ENCODE data around the gene KSR2. TPM values are rescaled to one million over a fixed set of nuclear protein-coding genes. Genes with fewer than 3 reads are reported as not detected.

KSR2 gene
- total RNA-seq, 2 experiments from 2014 or later: 0.03 to 0.15 TPM

GRCh38 chr12:117485984-117486839, 482.6 kb downstream of the KSR2 start:
- no peak for TF ChIP-seq CTCF (conservative IDR thresholded peaks at IDR 0.05; ENCODE audit: low read length)
- no peak for TF ChIP-seq EZH2phosphoT487 (IDR thresholded peaks at IDR 0.05; ENCODE audit: borderline replicate concordance, low read depth, low read length)
- no TSS peak for BruUV-seq (replicated peaks)
- H3K4me2 ChIP-seq (ENCODE audit: low read length): no peak overlapping the region
- no peak for DNase-seq (ENCODE audit: low spot score)
- POLR2A ChIA-PET: no interaction called here
- H3K9me2 ChIP-seq (ENCODE audit: insufficient read depth, low read length): no peaks in the 10 kb centered on the region
- no peak overlapping the region for H2AFZ ChIP-seq (ENCODE audit: low read length)
- no peaks in the 10 kb centered on the region for H3K4me1 ChIP-seq (ENCODE audit: insufficient read depth, low read length, poor library complexity, severe bottlenecking)
- no peaks in the 10 kb centered on the region for H4K20me1 ChIP-seq (ENCODE audit: insufficient read depth, low read length)
- CTCF ChIA-PET (ENCODE audit: unreplicated experiment): no interaction called here
- intact Hi-C loops (cut with micrococcal nuclease; ENCODE audit: unreplicated experiment): no loop called here
- no peaks in the 10 kb centered on the region for H3K36me3 ChIP-seq (ENCODE audit: insufficient read depth, low read length)
- no peak overlapping the region for H3K27ac ChIP-seq (ENCODE audit: low read depth, low read length, poor library complexity, severe bottlenecking)
- no peaks in the 10 kb centered on the region for H3K79me2 ChIP-seq (ENCODE audit: insufficient read depth, low read depth, low read length)
- H3K9me3 ChIP-seq (ENCODE audit: low read length): no peaks in the 10 kb centered on the region
- H3K4me3 ChIP-seq (ENCODE audit: low read depth, low read length, poor library complexity, severe bottlenecking): no peak overlapping the region

GRCh38 chr12:117484901-117485300, 483.9 kb downstream of the KSR2 start:
- H3K9me3 ChIP-seq (ENCODE audit: low read length): no peaks in the 10 kb centered on the region
- no peak overlapping the region for H3K4me3 ChIP-seq (ENCODE audit: low read depth, low read length, poor library complexity, severe bottlenecking)
- ChIA-PET POLR2A (no interaction called here), CTCF (ENCODE audit: unreplicated experiment) (no interaction called here)
- H3K27ac ChIP-seq (ENCODE audit: low read depth, low read length, poor library complexity, severe bottlenecking): no peak overlapping the region
- H3K9me2 ChIP-seq (ENCODE audit: insufficient read depth, low read length): no peaks in the 10 kb centered on the region
- no peak for DNase-seq (ENCODE audit: low spot score)
- TF ChIP-seq EZH2phosphoT487 (IDR thresholded peaks at IDR 0.05; ENCODE audit: borderline replicate concordance, low read depth, low read length): no peak
- no peak for TF ChIP-seq CTCF (conservative IDR thresholded peaks at IDR 0.05; ENCODE audit: low read length)
- no peaks in the 10 kb centered on the region for H3K79me2 ChIP-seq (ENCODE audit: insufficient read depth, low read depth, low read length)
- no peaks in the 10 kb centered on the region for H4K20me1 ChIP-seq (ENCODE audit: insufficient read depth, low read length)
- intact Hi-C loops (cut with micrococcal nuclease; ENCODE audit: unreplicated experiment): no loop called here
- no peak overlapping the region for H2AFZ ChIP-seq (ENCODE audit: low read length)
- H3K36me3 ChIP-seq (ENCODE audit: insufficient read depth, low read length): no peaks in the 10 kb centered on the region
- H3K4me1 ChIP-seq (ENCODE audit: insufficient read depth, low read length, poor library complexity, severe bottlenecking): no peaks in the 10 kb centered on the region
- H3K4me2 ChIP-seq (ENCODE audit: low read length): no peak overlapping the region
- BruUV-seq (replicated peaks): no TSS peak

GRCh38 chr12:117483501-117483900, 485.3 kb downstream of the KSR2 start:
- Histone ChIP-seq H3K27ac (ENCODE audit: low read depth, low read length, poor library complexity, severe bottlenecking) (no peak overlapping the region), H3K9me3 (ENCODE audit: low read length) (no peaks in the 10 kb centered on the region), H2AFZ (ENCODE audit: low read length) (no peak overlapping the region), H4K20me1 (ENCODE audit: insufficient read depth, low read length) (no peaks in the 10 kb centered on the region), H3K4me2 (ENCODE audit: low read length) (no peak overlapping the region), H3K4me1 (ENCODE audit: insufficient read depth, low read length, poor library complexity, severe bottlenecking) (no peaks in the 10 kb centered on the region), H3K9me2 (ENCODE audit: insufficient read depth, low read length) (no peaks in the 10 kb centered on the region), H3K4me3 (ENCODE audit: low read depth, low read length, poor library complexity, severe bottlenecking) (no peak overlapping the region), H3K79me2 (ENCODE audit: insufficient read depth, low read depth, low read length) (no peaks in the 10 kb centered on the region), H3K36me3 (ENCODE audit: insufficient read depth, low read length) (no peaks in the 10 kb centered on the region)
- POLR2A ChIA-PET: no interaction called here
- no TSS peak for BruUV-seq (replicated peaks)
- no peak for TF ChIP-seq EZH2phosphoT487 (IDR thresholded peaks at IDR 0.05; ENCODE audit: borderline replicate concordance, low read depth, low read length)
- no peak for TF ChIP-seq CTCF (conservative IDR thresholded peaks at IDR 0.05; ENCODE audit: low read length)
- DNase-seq (ENCODE audit: low spot score): no peak
- intact Hi-C loops (cut with micrococcal nuclease; ENCODE audit: unreplicated experiment): no loop called here
- CTCF ChIA-PET (ENCODE audit: unreplicated experiment): no interaction called here

Data from OCI-LY7 (cell line).